K562 (cell line): ENCODE measurements around the gene USP17L27. TPM values are rescaled to one million over a fixed set of nuclear protein-coding genes. Genes with fewer than 3 reads are reported as not detected.

Experiments
- ATAC-seq: fragments of 200-7000 bp; cut with Tn5 transposase; 3 replicates; pipeline ENCODE4 v1.9.1; 2020; ENCODE audit warnings: moderate library complexity
- BruUV-seq: library from RNA; stranded (reverse); fragments of 400-500 nt; replicated peaks from 2 replicates; lab custom pipeline; 2021; lab: Mats Ljungman, UMichigan
- CTCF ChIA-PET: fragments of 300-600 bp; formaldehyde crosslinking; extraction: SDS; loops from one replicate; lab custom pipeline; 2021; ENCODE audit warnings: low intra/inter-chr PET ratio; lab: Yijun Ruan, JAX
- POLR2A ChIA-PET: fragments of 300-600, 350-650 bp; sonication (Branson Sonifier 250); formaldehyde crosslinking; extraction: SDS; loops from one replicate; lab custom pipeline; 2021; ENCODE audit warnings: antibody characterized with exemption, inconsistent platforms; lab: Yijun Ruan, JAX
- DNase-seq, 4 experiments: peaks; one replicate each; pipeline versions ENCODE4 v3.0.0 to v3.0.0-alpha.2; 2011 to 2018; ENCODE audit warnings: low spot score in 3 of 4, mixed read lengths in 3 of 4; ENCODE audit errors: extremely low read depth in 1 of 4
- FAIRE-seq: peaks from 2 replicates; lab custom pipeline; 2011; peaks lifted over from hg19 to GRCh38; lab: Jason Lieb, UNC
- H2AFZ ChIP-seq: 2 replicates; pipeline ENCODE4 v1.6.0; 2011; ENCODE audit warnings: low read depth, low read length, control low read depth, inconsistent platforms
- H3K27ac ChIP-seq: fragments of 200-600 bp; 3 replicates; pipeline ENCODE4 v1.8.0; 2011; ENCODE audit warnings: low read depth, mild to moderate bottlenecking, control low read depth, inconsistent platforms, low read length, moderate library complexity, mixed read lengths; ENCODE audit errors: extremely low read depth
- H3K27me3 ChIP-seq, 2 experiments: fragments of 300-600 bp in 1 of 2; 2 replicates in 1 of 2; 3 replicates in 1 of 2; pipeline versions ENCODE4 v1.6.0 to v1.8.0; 2011; ENCODE audit warnings: inconsistent platforms in 2 of 2, low read length in 2 of 2, mild to moderate bottlenecking in 1 of 2, mixed read lengths in 1 of 2, moderate library complexity in 1 of 2; ENCODE audit not compliant: control insufficient read depth in 2 of 2, insufficient read depth in 2 of 2
- H3K36me3 ChIP-seq: fragments of 300-600 bp; 3 replicates; pipeline ENCODE4 v1.8.0; 2011; ENCODE audit warnings: mild to moderate bottlenecking, low read length, inconsistent platforms; ENCODE audit not compliant: control insufficient read depth, insufficient read depth
- H3K4me1 ChIP-seq, 2 experiments: fragments of 200-600 bp in 1 of 2; replicated peaks in 1 of 2; 2 replicates in 1 of 2; 3 replicates in 1 of 2; pipeline versions ENCODE4 v1.5.1 to v1.8.0; 2011; ENCODE audit warnings: inconsistent platforms in 2 of 2, low read length in 2 of 2, mild to moderate bottlenecking in 1 of 2, mixed read lengths in 1 of 2, moderate library complexity in 1 of 2; ENCODE audit not compliant: control insufficient read depth in 2 of 2, insufficient read depth in 2 of 2
- H3K4me2 ChIP-seq: 2 replicates; pipeline ENCODE4 v1.6.1; 2011; ENCODE audit warnings: low read length, control low read depth, inconsistent platforms, mixed read lengths; ENCODE audit not compliant: insufficient read depth
- H3K4me3 ChIP-seq: fragments of 200-600 bp; sonication (generic), shearing (Covaris generic); 2 replicates; pipeline ENCODE4 v1.5.1; 2016; ENCODE audit warnings: control low read depth, inconsistent platforms
- H3K79me2 ChIP-seq: fragments of 200-600 bp; 3 replicates; pipeline ENCODE4 v1.8.0; 2011; ENCODE audit warnings: low read length, inconsistent platforms; ENCODE audit not compliant: control insufficient read depth, insufficient read depth
- H3K9ac ChIP-seq, 2 experiments: 2 replicates each; pipeline versions ENCODE4 v1.6.0 to v1.6.1; 2011; ENCODE audit warnings: low read depth in 2 of 2, low read length in 2 of 2, control low read depth in 1 of 2, inconsistent platforms in 1 of 2, mild to moderate bottlenecking in 1 of 2, mixed read lengths in 1 of 2; ENCODE audit not compliant: insufficient read depth in 1 of 2
- H3K9me1 ChIP-seq: one replicate; pipeline ENCODE4 v1.6.0; 2011; ENCODE audit warnings: inconsistent platforms, mild to moderate bottlenecking, low read length, moderate library complexity; ENCODE audit not compliant: control insufficient read depth, insufficient read depth
- H3K9me3 ChIP-seq: replicated peaks from 2 replicates; pipeline ENCODE4 v1.5.1; 2011; ENCODE audit warnings: low read depth, low read length, inconsistent platforms; ENCODE audit not compliant: control insufficient read depth, insufficient read depth
- H4K20me1 ChIP-seq: replicated peaks from 2 replicates; pipeline ENCODE4 v1.6.1; 2011; ENCODE audit warnings: low read length, inconsistent platforms, mixed read lengths; ENCODE audit not compliant: control insufficient read depth, insufficient read depth
- ARID2 ChIP-seq: fragments of 450-650 bp; IDR thresholded peaks from 2 replicates; pipeline ENCODE4 v1.6.1; 2017; ENCODE audit warnings: antibody characterized with exemption, mild to moderate bottlenecking
- ARNT ChIP-seq, 2 experiments: fragments of 450-650 bp; IDR thresholded peaks; 2 replicates each; pipeline ENCODE4 v1.6.1; 2016; ENCODE audit warnings: mild to moderate bottlenecking in 1 of 2
- ATF6 ChIP-seq: sonication (generic); formaldehyde crosslinking; IDR thresholded peaks from 2 replicates; pipeline ENCODE4 v1.4.0; 2020; ENCODE audit warnings: mild to moderate bottlenecking, missing genetic modification reagents
- BRD9 ChIP-seq: fragments of 450-650 bp; IDR thresholded peaks from 2 replicates; pipeline ENCODE4 v1.6.1; 2018; ENCODE audit warnings: low read depth; ENCODE audit not compliant: partially characterized antibody
- CXXC5 ChIP-seq: fragments of 250-450 bp; sonication (Bioruptor Pico); IDR thresholded peaks from 2 replicates; pipeline ENCODE4 v1.8.0; 2022; ENCODE audit warnings: inconsistent platforms, mild to moderate bottlenecking, moderate library complexity
- EZH2 ChIP-seq: IDR thresholded peaks from 2 replicates; pipeline ENCODE4 v1.6.1; 2012; ENCODE audit warnings: low read depth, mild to moderate bottlenecking, inconsistent platforms, low read length, borderline replicate concordance
- HNRNPH1 ChIP-seq: fragments of 200-400 bp; formaldehyde crosslinking; optimal IDR thresholded peaks from 2 replicates; pipeline ENCODE3; 2017; ENCODE audit warnings: low read depth, mild to moderate bottlenecking, low read length, moderate library complexity
- KLF10 ChIP-seq: fragments of 250-450 bp; sonication (Bioruptor Pico); IDR thresholded peaks from 2 replicates; pipeline ENCODE4 v1.6.1; 2021; ENCODE audit warnings: matching md5 sums
- NONO ChIP-seq, 2 experiments: fragments of 200-400 bp in 1 of 2; fragments of 450-650 bp in 1 of 2; formaldehyde crosslinking in 1 of 2; IDR thresholded peaks; 2 replicates each; pipeline ENCODE4 v1.6.1; 2017; ENCODE audit warnings: low read depth in 2 of 2, mild to moderate bottlenecking in 2 of 2, moderate library complexity in 2 of 2, low read length in 1 of 2
- ZBTB11 ChIP-seq, 3 experiments: fragments of 200-800 bp in 1 of 3; fragments of 250-450 bp in 1 of 3; fragments of 450-650 bp in 1 of 3; sonication (Bioruptor Pico) in 1 of 3; sonication (Bioruptor generic) in 1 of 3; formaldehyde crosslinking in 1 of 3; IDR thresholded peaks; 2 replicates each; pipeline versions ENCODE4 v1.6.1 to v1.8.0; 2016 to 2022; ENCODE audit warnings: mild to moderate bottlenecking in 2 of 3, missing genetic modification characterization in 2 of 3, missing compliant biosample characterization in 1 of 3, moderate library complexity in 1 of 3
- WGBS: fragments of 100-300 bp; shearing (Covaris generic); methylation state at CpG from one replicate; pipeline ENCODE4 v1.1.6; 2016; ENCODE audit warnings: low coverage, mixed read lengths; ENCODE audit not compliant: insufficient coverage; ENCODE audit errors: missing lambda C conversion rate; 5-methylcytosine and 5-hydroxymethylcytosine counted together
- in situ Hi-C: fragments of 300-500 bp; cut with MboI; formaldehyde crosslinking; loops from 4 replicates; pipeline ENCODE4 v1.15.0; 2018; ENCODE audit warnings: inconsistent platforms, mixed read lengths
- intact Hi-C: fragments of 100-400 bp; cut with micrococcal nuclease; formaldehyde crosslinking; loops from 2 replicates; pipeline ENCODE4 v1.14.2; 2022
- polyA plus RNA-seq, 8 experiments: library from polyadenylated mRNA; depleted of rRNA in 4 of 8; stranded (reverse) in 5 of 8; unstranded in 3 of 8; fragments of >200 nt; fragmentation: Nextera tagmentation in 2 of 8; fragmentation: Illumina TruSeq in 1 of 8; extraction: Ambion mirVana in 2 of 8; extraction: Trizol in 1 of 8; gene quantifications; 2 replicates each; pipeline versions ENCODE4 v1.2.1 to v1.2.3, GENCODE V29; 2011 to 2014; ENCODE audit warnings: inconsistent platforms in 1 of 8, missing spikeins in 1 of 8
- total RNA-seq, 7 experiments: library from RNA; depleted of rRNA in 6 of 7; stranded (reverse); fragments of >200 nt in 6 of 7; fragmentation: Illumina TruSeq in 2 of 7; extraction: Trizol in 2 of 7; gene quantifications; 2 replicates each; pipeline versions ENCODE4 v1.2.1 to v1.2.3, GENCODE V29; 2011 to 2021; ENCODE audit warnings: low replicate concordance in 1 of 7

The USP17L27 gene
- total and polyA plus RNA-seq, 9 of the 15 experiments (the other 6 are each of a cell fraction or from before 2014, with no cell fraction given): not detected

- 0% methylated on average over 1 of the region's 1 CpG for WGBS
- intact Hi-C loops: no loop called here
- H3K4me1 ChIP-seq: peaks cover 0 to 6% of the 10 kb centered on the region in 2 experiments; a peak in 2 of 5 replicates
- no TSS peak for BruUV-seq
- no peaks in the 10 kb centered on the region for H3K79me2 ChIP-seq
- no peak overlapping the region for H3K4me3 ChIP-seq
- no peaks in the 10 kb centered on the region for H3K36me3 ChIP-seq
- no peak for FAIRE-seq
- no peak overlapping the region for H2AFZ ChIP-seq
- DNase-seq: no peak
- in situ Hi-C loops: loop anchor here (10.0 kb wide), 1 partner anchor 59 kb away; the partner anchor contains the start of genes USP17L24 and USP17L25
- no peaks in the 10 kb centered on the region for H3K9me1 ChIP-seq
- ATAC-seq: no peak
- no peaks in the 10 kb centered on the region for H3K9me3 ChIP-seq
- H3K27me3 ChIP-seq: no peaks in the 10 kb centered on the region
- CTCF ChIA-PET: no interaction called here
- no peak overlapping the region for H3K4me2 ChIP-seq
- H3K27ac ChIP-seq: no peak overlapping the region
- POLR2A ChIA-PET: no interaction called here
- no peaks in the 10 kb centered on the region for H4K20me1 ChIP-seq
- H3K9ac ChIP-seq: no peak overlapping the region
- TF ChIP-seq NONO (IDR thresholded peaks at IDR 0.05; ENCODE audit: low read depth in 2 of 2, low read length in 1 of 2): no peak
- TF ChIP-seq ARNT (IDR thresholded peaks at IDR 0.05): no peak
- TF ChIP-seq BRD9: no peak
- no peak for TF ChIP-seq CXXC5 (CRISPR knock-in tag)
- TF ChIP-seq HNRNPH1: no peak
- no peak for TF ChIP-seq ATF6 (CRISPR knock-in tag)
- no peak for TF ChIP-seq ZBTB11 (CRISPR knock-in tag; IDR thresholded peaks at IDR 0.05)
- TF ChIP-seq KLF10 (CRISPR knock-in tag): no peak
- TF ChIP-seq EZH2: no peak
- TF ChIP-seq ARID2: no peak
Observed at GRCh38 chr4:9384126-9384525, 40.2 kb downstream of the USP17L27 start.
